Peyer's patch (tissue), 4 donors: Measurements from ENCODE around the gene DLL3. TPM values are rescaled to one million over a fixed set of nuclear protein-coding genes. Genes with fewer than 3 reads are reported as not detected.

Experiments
- DNase-seq, 3 donors: peaks; one replicate each; pipeline ENCODE4 v3.0.0-alpha.2; 2017 to 2019
- H3K27ac ChIP-seq, 4 donors: fragments of 200-600 bp; sonication (generic); one replicate each; pipeline ENCODE4 v1.5.1; 2016 to 2019
- H3K27me3 ChIP-seq, 2 donors: fragments of 200-600 bp; sonication (generic); one replicate each; pipeline ENCODE4 v1.5.1; 2019
- H3K36me3 ChIP-seq, 3 donors: fragments of 200-600 bp; sonication (generic); one replicate each; pipeline ENCODE4 v1.5.1; 2016 to 2019
- H3K4me1 ChIP-seq, 4 donors: fragments of 200-600 bp; sonication (generic); one replicate each; pipeline ENCODE4 v1.5.1; 2016 to 2019
- H3K4me3 ChIP-seq, 4 donors: fragments of 200-600 bp; sonication (generic); 1 replicate in 3 of 4; 2 replicates in 1 of 4; pipeline ENCODE4 v1.5.1; 2016 to 2019; ENCODE audit warnings: mild to moderate bottlenecking in 1 of 4
- H3K9me3 ChIP-seq, 4 donors: fragments of 200-600 bp; sonication (generic); one replicate each; pipeline ENCODE4 v1.5.1; 2016 to 2019; ENCODE audit warnings: mild to moderate bottlenecking in 1 of 4
- CTCF ChIP-seq, 6 experiments: fragments of 450-650 bp in 4 of 6; fragments of 200-600 bp in 2 of 6; sonication (generic) in 1 of 6; IDR thresholded peaks; one replicate each; pipeline ENCODE4 v1.5.1; 2017 to 2019; ENCODE audit warnings: antibody characterized with exemption in 6 of 6, mild to moderate bottlenecking in 3 of 6, moderate library complexity in 1 of 6
- POLR2A ChIP-seq, 2 donors: fragments of 450-650 bp; IDR thresholded peaks; one replicate each; pipeline ENCODE4 v1.5.1; 2017; ENCODE audit warnings: antibody characterized with exemption in 2 of 2, mild to moderate bottlenecking in 2 of 2, moderate library complexity in 2 of 2
- total RNA-seq, 4 donors: library from RNA; depleted of rRNA; stranded (reverse); fragments of >200 nt; gene quantifications; one replicate each; pipeline ENCODE4 v1.1.0, GENCODE V29; 2016

The DLL3 gene
- total RNA-seq, 4 donors from 2014 or later, result 0.47 to 0.67 TPM; not detected in 2

- peak within 1 kb of the TSS; percentile 79 to 97 (median 92) for H3K4me3 ChIP-seq
- TF ChIP-seq POLR2A (IDR thresholded peaks at IDR 0.05) (peak; percentile 45), CTCF (IDR thresholded peaks at IDR 0.05) (no peak)
- H3K36me3 ChIP-seq, result peaks cover 0 to 22% (median 0%) of the 10 kb centered on the region in 3 donors
- no peaks in the 10 kb centered on the region for H3K9me3 ChIP-seq
- H3K27ac ChIP-seq, result peak within 1 kb of the TSS; percentile 70 to 86 (median 78)
- DNase-seq, result peak; percentile 94 to 98 (median 98)
- peaks cover 0 to 14% (median 7%) of the 10 kb centered on the region in 4 donors for H3K4me1 ChIP-seq
- no peaks in the 10 kb centered on the region for H3K27me3 ChIP-seq
These were observed 18.2 kb upstream of the DLL3 start, which contains the start of gene TIMM50 for GRCh38 chr19:39480337-39481228. Gene TIMM50 (plus strand): TSS chr19:39480838. CDS start chr19:39480854, 16 bp downstream.

GRCh38 chr19:39481229-39481545 lies 17.6 kb upstream of the DLL3 start:
- DNase-seq, result no peak
- H3K4me1 ChIP-seq, result peaks cover 0 to 14% (median 7%) of the 10 kb centered on the region in 4 donors
- peak overlapping the region; percentile 79 to 97 (median 92) for H3K4me3 ChIP-seq
- TF ChIP-seq POLR2A (IDR thresholded peaks at IDR 0.05), result no peak
- no peak for TF ChIP-seq CTCF (IDR thresholded peaks at IDR 0.05)
- peak overlapping the region; percentile 70 to 86 (median 78) for H3K27ac ChIP-seq
- no peaks in the 10 kb centered on the region for H3K27me3 ChIP-seq
- no peaks in the 10 kb centered on the region for H3K9me3 ChIP-seq
- peaks cover 0 to 22% (median 0%) of the 10 kb centered on the region in 3 donors for H3K36me3 ChIP-seq

DNA sequence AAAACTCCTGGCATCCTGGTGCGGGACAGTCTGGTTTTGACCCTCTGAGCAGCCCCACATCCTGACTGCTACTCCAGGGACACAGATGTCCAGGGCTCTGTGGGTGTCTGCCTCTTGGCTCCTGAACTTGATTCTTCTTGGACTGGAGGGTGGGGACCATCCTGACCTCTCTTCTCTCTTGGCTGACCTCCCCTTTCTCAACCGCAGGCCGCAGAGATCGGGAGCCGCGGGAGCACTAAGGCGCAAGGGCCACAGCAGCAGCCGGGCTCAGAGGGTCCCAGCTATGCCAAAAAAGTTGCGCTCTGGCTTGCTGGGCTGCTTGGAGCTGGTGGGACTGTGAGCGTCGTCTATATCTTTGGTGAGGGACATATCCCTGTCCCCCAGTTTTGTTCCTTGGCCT lies 17.1 kb upstream of the DLL3 start:
- peaks cover 0 to 14% (median 7%) of the 10 kb centered on the region in 4 donors for H3K4me1 ChIP-seq
- H3K27ac ChIP-seq, result no peak overlapping the region
- H3K4me3 ChIP-seq, result peak overlapping the region; percentile 79 to 97 (median 92)
- H3K36me3 ChIP-seq, result peaks cover 0 to 23% (median 0%) of the 10 kb centered on the region in 3 donors
- H3K27me3 ChIP-seq, result no peaks in the 10 kb centered on the region
- DNase-seq, result no peak
- H3K9me3 ChIP-seq, result no peaks in the 10 kb centered on the region
- TF ChIP-seq POLR2A (IDR thresholded peaks at IDR 0.05) (no peak), CTCF (IDR thresholded peaks at IDR 0.05) (no peak)

DNA sequence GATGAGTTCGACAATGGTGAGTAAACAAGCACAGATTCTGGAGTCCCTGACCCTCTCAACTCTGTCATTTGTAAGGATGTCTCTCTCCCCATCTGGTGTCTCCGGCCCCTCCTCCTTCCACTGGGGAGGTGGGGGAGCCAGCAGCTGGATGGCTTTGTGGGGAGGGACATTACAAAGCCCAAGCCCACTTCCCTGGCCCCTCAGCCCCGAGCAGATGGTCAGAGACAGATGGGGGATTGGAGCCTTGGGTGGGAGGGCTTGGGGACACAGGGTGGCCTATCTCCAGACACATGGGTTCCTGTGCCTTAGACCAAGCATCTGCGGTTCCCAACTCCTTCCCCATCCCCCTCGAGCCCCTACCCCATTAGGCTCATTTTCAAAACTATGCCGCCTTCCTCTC lies 15.6 kb upstream of the DLL3 start:
- Histone ChIP-seq H3K36me3 (peaks cover 0 to 38% (median 0%) of the 10 kb centered on the region in 3 donors), H3K4me3 (no peak overlapping the region), H3K9me3 (no peaks in the 10 kb centered on the region), H3K4me1 (peaks cover 0 to 14% (median 7%) of the 10 kb centered on the region in 4 donors), H3K27me3 (no peaks in the 10 kb centered on the region), H3K27ac (no peak overlapping the region)
- DNase-seq, result no peak
- no peak for TF ChIP-seq POLR2A (IDR thresholded peaks at IDR 0.05)

- no peak for DNase-seq
- no peak overlapping the region for H3K4me3 ChIP-seq
- peaks cover 0 to 66% (median 0%) of the 10 kb centered on the region in 3 donors for H3K36me3 ChIP-seq
- H3K4me1 ChIP-seq, result no peaks in the 10 kb centered on the region
- no peak for TF ChIP-seq POLR2A (IDR thresholded peaks at IDR 0.05)
- TF ChIP-seq CTCF (IDR thresholded peaks at IDR 0.05), result no peak
- H3K9me3 ChIP-seq, result no peaks in the 10 kb centered on the region
- no peaks in the 10 kb centered on the region for H3K27me3 ChIP-seq
- no peak overlapping the region for H3K27ac ChIP-seq
These were observed 9.0 kb upstream of the DLL3 start for GRCh38 chr19:39489756-39490155.

DNA sequence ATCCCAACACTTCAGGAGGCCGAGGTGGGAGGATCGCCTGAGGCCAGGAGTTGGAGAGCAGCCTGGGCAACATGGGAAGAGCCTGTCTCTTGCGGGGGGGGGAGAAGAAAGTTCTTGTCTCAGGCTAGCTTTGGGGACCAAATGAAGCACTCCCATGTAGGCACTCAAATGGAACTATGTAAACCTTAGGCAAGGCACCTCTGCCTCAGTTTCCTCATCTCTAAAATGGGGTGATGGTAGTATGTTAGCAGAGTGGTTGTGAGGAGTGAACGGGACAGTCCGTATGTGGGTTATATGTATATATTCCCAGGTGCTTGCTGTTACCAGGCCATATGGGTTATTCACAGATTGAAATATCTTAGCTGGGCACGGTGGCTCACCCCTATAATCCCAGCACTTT lies 6.5 kb upstream of the DLL3 start:
- H3K4me3 ChIP-seq, result no peak overlapping the region
- no peaks in the 10 kb centered on the region for H3K9me3 ChIP-seq
- H3K4me1 ChIP-seq, result no peaks in the 10 kb centered on the region
- DNase-seq, result no peak
- TF ChIP-seq POLR2A (IDR thresholded peaks at IDR 0.05) (no peak), CTCF (IDR thresholded peaks at IDR 0.05) (no peak)
- no peaks in the 10 kb centered on the region for H3K27me3 ChIP-seq
- H3K36me3 ChIP-seq, result peaks cover 0 to 42% (median 0%) of the 10 kb centered on the region in 3 donors
- no peak overlapping the region for H3K27ac ChIP-seq
